ENCODE results near the gene LIPC.

Gene LIPC

GRCh38 chr15:58404020-58404419 lies 27.8 kb upstream of the LIPC start:
- no peaks in the 10 kb centered on the region for H3K27me3 ChIP-seq (replicated peaks; ENCODE audit: control insufficient read depth, insufficient read depth, low read length, poor library complexity, severe bottlenecking)
- H3K27ac ChIP-seq (ENCODE audit: insufficient read depth, low read length, poor library complexity, severe bottlenecking): no peak overlapping the region
- H3K4me3 ChIP-seq (ENCODE audit: insufficient read depth, low read depth, low read length, poor library complexity, severe bottlenecking): no peak overlapping the region
- H3K36me3 ChIP-seq (ENCODE audit: control insufficient read depth, insufficient read depth, low read length): no peaks in the 10 kb centered on the region
- no peak for DNase-seq
- no peaks in the 10 kb centered on the region for H3K4me1 ChIP-seq (ENCODE audit: control insufficient read depth, insufficient read depth, low read length, poor library complexity, severe bottlenecking)
- H3K9me3 ChIP-seq (ENCODE audit: control insufficient read depth, low read length): no peaks in the 10 kb centered on the region

DNA sequence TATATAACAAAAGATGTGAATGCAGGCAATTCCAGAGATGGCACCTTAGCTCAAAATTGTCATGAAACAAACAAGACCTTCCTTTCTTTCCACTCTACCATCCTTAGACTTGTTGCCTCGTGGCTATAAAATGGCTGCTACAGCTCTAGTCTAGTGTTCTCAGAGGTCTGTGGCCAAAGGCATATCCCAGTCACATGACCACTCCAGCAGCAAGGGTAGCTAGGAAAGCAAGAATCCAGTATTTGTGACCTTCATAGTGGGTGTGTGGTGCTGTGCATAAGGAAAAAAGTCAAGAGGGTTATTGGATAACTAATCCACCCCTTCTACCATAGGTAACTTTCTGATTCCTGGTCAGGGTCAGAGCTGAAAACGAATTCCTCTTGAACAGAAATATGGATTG lies 27.1 kb upstream of the LIPC start:
- Histone ChIP-seq H3K27ac (ENCODE audit: insufficient read depth, low read length, poor library complexity, severe bottlenecking) (no peak overlapping the region), H3K4me3 (ENCODE audit: insufficient read depth, low read depth, low read length, poor library complexity, severe bottlenecking) (no peak overlapping the region), H3K4me1 (ENCODE audit: control insufficient read depth, insufficient read depth, low read length, poor library complexity, severe bottlenecking) (no peaks in the 10 kb centered on the region), H3K9me3 (ENCODE audit: control insufficient read depth, low read length) (no peaks in the 10 kb centered on the region), H3K27me3 (replicated peaks; ENCODE audit: control insufficient read depth, insufficient read depth, low read length, poor library complexity, severe bottlenecking) (no peaks in the 10 kb centered on the region), H3K36me3 (ENCODE audit: control insufficient read depth, insufficient read depth, low read length) (no peaks in the 10 kb centered on the region)
- no peak for DNase-seq

DNA sequence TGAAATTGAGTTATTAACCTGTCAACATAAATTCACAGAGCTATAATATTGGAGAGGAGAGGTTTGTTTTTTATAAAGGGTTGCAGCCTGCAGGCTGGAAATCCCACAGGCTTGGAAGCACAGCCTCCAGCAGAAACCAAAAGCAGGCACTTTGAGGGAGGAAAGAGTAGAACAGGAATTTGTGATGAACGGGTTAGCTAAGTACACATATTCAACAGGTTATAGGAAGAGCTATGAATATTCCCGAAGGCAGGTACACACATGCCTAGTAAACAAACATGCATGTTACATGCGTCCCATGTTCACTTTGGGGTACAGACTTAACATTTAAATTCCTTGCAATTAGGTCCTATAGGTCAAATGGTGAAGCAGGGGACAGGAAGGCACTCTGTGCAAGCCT lies 25.9 kb upstream of the LIPC start:
- Histone ChIP-seq H3K27ac (ENCODE audit: insufficient read depth, low read length, poor library complexity, severe bottlenecking) (no peak overlapping the region), H3K9me3 (ENCODE audit: control insufficient read depth, low read length) (no peaks in the 10 kb centered on the region), H3K36me3 (ENCODE audit: control insufficient read depth, insufficient read depth, low read length) (no peaks in the 10 kb centered on the region), H3K4me3 (ENCODE audit: insufficient read depth, low read depth, low read length, poor library complexity, severe bottlenecking) (no peak overlapping the region), H3K4me1 (ENCODE audit: control insufficient read depth, insufficient read depth, low read length, poor library complexity, severe bottlenecking) (no peaks in the 10 kb centered on the region), H3K27me3 (replicated peaks; ENCODE audit: control insufficient read depth, insufficient read depth, low read length, poor library complexity, severe bottlenecking) (no peaks in the 10 kb centered on the region)
- no peak for DNase-seq

DNA sequence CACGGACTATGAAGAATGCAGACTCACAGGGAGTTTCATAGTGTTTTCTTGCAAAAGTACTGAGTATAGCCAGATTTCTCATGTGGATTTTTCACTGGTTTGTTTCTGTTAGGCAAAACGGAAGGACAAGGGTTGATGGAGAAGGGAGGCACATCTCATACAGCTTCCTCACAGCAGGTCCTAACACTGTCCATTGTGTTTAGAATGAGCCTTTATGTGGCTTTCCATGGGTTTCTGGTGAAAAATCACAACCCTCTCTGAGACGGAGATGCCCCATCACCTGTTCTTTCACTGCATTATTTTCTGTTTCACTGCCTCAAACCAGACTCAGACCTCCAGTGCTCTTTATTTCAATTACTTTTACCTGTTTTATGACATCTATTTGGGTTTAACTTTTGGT lies 25.0 kb upstream of the LIPC start:
- H3K9me3 ChIP-seq (ENCODE audit: control insufficient read depth, low read length): no peaks in the 10 kb centered on the region
- no peak overlapping the region for H3K27ac ChIP-seq (ENCODE audit: insufficient read depth, low read length, poor library complexity, severe bottlenecking)
- no peaks in the 10 kb centered on the region for H3K27me3 ChIP-seq (replicated peaks; ENCODE audit: control insufficient read depth, insufficient read depth, low read length, poor library complexity, severe bottlenecking)
- no peaks in the 10 kb centered on the region for H3K4me1 ChIP-seq (ENCODE audit: control insufficient read depth, insufficient read depth, low read length, poor library complexity, severe bottlenecking)
- H3K4me3 ChIP-seq (ENCODE audit: insufficient read depth, low read depth, low read length, poor library complexity, severe bottlenecking): no peak overlapping the region
- no peaks in the 10 kb centered on the region for H3K36me3 ChIP-seq (ENCODE audit: control insufficient read depth, insufficient read depth, low read length)
- no peak for DNase-seq

DNA sequence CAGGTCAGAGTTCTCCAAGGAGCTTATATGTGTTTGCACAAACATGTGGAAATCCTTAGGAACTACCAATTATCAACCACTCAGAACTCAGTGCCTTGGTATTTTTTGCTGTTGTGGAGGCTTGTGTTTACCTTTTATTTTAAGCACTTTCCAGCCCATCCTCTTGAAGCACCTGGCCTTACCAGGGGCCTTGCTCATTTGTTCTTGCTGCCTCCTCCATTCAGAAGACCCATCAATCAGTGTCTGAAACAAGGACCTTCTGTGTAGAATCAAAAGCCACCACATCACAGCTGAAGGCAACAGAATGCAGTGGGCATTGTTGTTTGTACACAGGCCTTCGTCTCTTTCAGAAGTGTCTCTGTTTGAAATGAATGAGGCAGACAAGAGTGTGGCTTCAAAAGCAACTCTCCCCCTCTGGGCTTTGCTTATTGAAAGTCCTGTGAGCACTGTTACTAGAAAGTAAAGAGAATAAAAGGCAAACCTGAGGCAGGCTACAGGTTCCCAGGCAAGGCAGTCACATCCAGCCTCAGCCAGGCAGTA lies 24.5 kb upstream of the LIPC start:
- Histone ChIP-seq H3K9me3 (ENCODE audit: control insufficient read depth, low read length) (no peaks in the 10 kb centered on the region), H3K27ac (ENCODE audit: insufficient read depth, low read length, poor library complexity, severe bottlenecking) (no peak overlapping the region), H3K27me3 (replicated peaks; ENCODE audit: control insufficient read depth, insufficient read depth, low read length, poor library complexity, severe bottlenecking) (no peaks in the 10 kb centered on the region), H3K4me3 (ENCODE audit: insufficient read depth, low read depth, low read length, poor library complexity, severe bottlenecking) (no peak overlapping the region), H3K36me3 (ENCODE audit: control insufficient read depth, insufficient read depth, low read length) (no peaks in the 10 kb centered on the region), H3K4me1 (ENCODE audit: control insufficient read depth, insufficient read depth, low read length, poor library complexity, severe bottlenecking) (no peaks in the 10 kb centered on the region)
- DNase-seq: no peak

DNA sequence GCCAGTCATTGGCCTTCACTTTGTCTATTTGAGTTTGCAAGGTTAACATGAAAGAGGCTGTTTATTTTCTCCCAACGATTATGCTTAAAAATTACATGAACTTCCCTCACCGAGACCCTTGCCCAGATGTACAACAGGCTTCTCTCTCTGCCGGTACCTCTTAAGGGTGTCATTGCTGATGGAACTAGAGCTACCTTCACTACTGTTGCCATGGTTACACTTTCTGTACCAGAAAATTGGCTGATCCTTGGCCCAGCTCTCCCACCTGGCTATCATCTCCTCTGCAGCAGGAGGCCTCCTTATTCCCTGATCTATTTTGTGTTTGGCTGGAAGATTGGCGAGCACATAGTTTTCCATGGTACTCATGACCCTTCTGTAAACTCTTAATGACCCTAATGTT lies 24.0 kb upstream of the LIPC start:
- no peaks in the 10 kb centered on the region for H3K9me3 ChIP-seq (ENCODE audit: control insufficient read depth, low read length)
- no peak overlapping the region for H3K27ac ChIP-seq (ENCODE audit: insufficient read depth, low read length, poor library complexity, severe bottlenecking)
- H3K4me3 ChIP-seq (ENCODE audit: insufficient read depth, low read depth, low read length, poor library complexity, severe bottlenecking): no peak overlapping the region
- H3K4me1 ChIP-seq (ENCODE audit: control insufficient read depth, insufficient read depth, low read length, poor library complexity, severe bottlenecking): no peaks in the 10 kb centered on the region
- no peak for DNase-seq
- H3K27me3 ChIP-seq (replicated peaks; ENCODE audit: control insufficient read depth, insufficient read depth, low read length, poor library complexity, severe bottlenecking): no peaks in the 10 kb centered on the region
- no peaks in the 10 kb centered on the region for H3K36me3 ChIP-seq (ENCODE audit: control insufficient read depth, insufficient read depth, low read length)

DNA sequence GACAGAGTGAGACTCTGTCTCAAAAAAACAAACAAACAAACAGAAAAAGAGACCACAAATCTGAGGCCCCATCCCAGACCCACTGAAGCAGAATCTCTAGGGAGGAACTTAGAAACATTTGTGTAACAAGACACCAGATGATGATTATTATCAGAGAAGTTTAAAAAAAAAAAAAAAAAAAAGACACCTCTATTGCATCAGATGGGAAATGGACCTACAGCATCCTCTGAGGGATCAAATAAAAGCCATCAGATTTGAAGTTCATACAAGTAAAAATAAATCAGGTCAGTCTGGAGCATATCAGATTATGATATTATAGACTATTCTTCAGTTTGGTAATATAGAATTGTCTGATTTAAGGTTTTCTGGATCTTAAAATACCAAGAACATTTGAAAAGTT lies 21.9 kb upstream of the LIPC start:
- peak overlapping the region; percentile 51 for H3K4me3 ChIP-seq (ENCODE audit: insufficient read depth, low read depth, low read length, poor library complexity, severe bottlenecking)
- H3K27ac ChIP-seq (ENCODE audit: insufficient read depth, low read length, poor library complexity, severe bottlenecking): no peak overlapping the region
- no peaks in the 10 kb centered on the region for H3K9me3 ChIP-seq (ENCODE audit: control insufficient read depth, low read length)
- no peak for DNase-seq
- H3K36me3 ChIP-seq (ENCODE audit: control insufficient read depth, insufficient read depth, low read length): no peaks in the 10 kb centered on the region
- no peaks in the 10 kb centered on the region for H3K27me3 ChIP-seq (replicated peaks; ENCODE audit: control insufficient read depth, insufficient read depth, low read length, poor library complexity, severe bottlenecking)
- no peaks in the 10 kb centered on the region for H3K4me1 ChIP-seq (ENCODE audit: control insufficient read depth, insufficient read depth, low read length, poor library complexity, severe bottlenecking)

- H3K27me3 ChIP-seq (replicated peaks; ENCODE audit: control insufficient read depth, insufficient read depth, low read length, poor library complexity, severe bottlenecking): no peaks in the 10 kb centered on the region
- H3K4me3 ChIP-seq (ENCODE audit: insufficient read depth, low read depth, low read length, poor library complexity, severe bottlenecking): peak overlapping the region; percentile 51
- H3K4me1 ChIP-seq (ENCODE audit: control insufficient read depth, insufficient read depth, low read length, poor library complexity, severe bottlenecking): no peaks in the 10 kb centered on the region
- DNase-seq: no peak
- H3K36me3 ChIP-seq (ENCODE audit: control insufficient read depth, insufficient read depth, low read length): no peaks in the 10 kb centered on the region
- no peak overlapping the region for H3K27ac ChIP-seq (ENCODE audit: insufficient read depth, low read length, poor library complexity, severe bottlenecking)
- no peaks in the 10 kb centered on the region for H3K9me3 ChIP-seq (ENCODE audit: control insufficient read depth, low read length)
Measured at GRCh38 chr15:58410353-58410752, 21.4 kb upstream of the LIPC start.

GRCh38 chr15:58413253-58413652 lies 18.5 kb upstream of the LIPC start:
- no peak overlapping the region for H3K27ac ChIP-seq (ENCODE audit: insufficient read depth, low read length, poor library complexity, severe bottlenecking)
- H3K4me3 ChIP-seq (ENCODE audit: insufficient read depth, low read depth, low read length, poor library complexity, severe bottlenecking): no peak overlapping the region
- no peaks in the 10 kb centered on the region for H3K4me1 ChIP-seq (ENCODE audit: control insufficient read depth, insufficient read depth, low read length, poor library complexity, severe bottlenecking)
- H3K36me3 ChIP-seq (ENCODE audit: control insufficient read depth, insufficient read depth, low read length): no peaks in the 10 kb centered on the region
- no peaks in the 10 kb centered on the region for H3K27me3 ChIP-seq (replicated peaks; ENCODE audit: control insufficient read depth, insufficient read depth, low read length, poor library complexity, severe bottlenecking)
- no peaks in the 10 kb centered on the region for H3K9me3 ChIP-seq (ENCODE audit: control insufficient read depth, low read length)
- DNase-seq: no peak

- no peaks in the 10 kb centered on the region for H3K27me3 ChIP-seq (replicated peaks; ENCODE audit: control insufficient read depth, insufficient read depth, low read length, poor library complexity, severe bottlenecking)
- H3K9me3 ChIP-seq (ENCODE audit: control insufficient read depth, low read length): no peaks in the 10 kb centered on the region
- H3K36me3 ChIP-seq (ENCODE audit: control insufficient read depth, insufficient read depth, low read length): no peaks in the 10 kb centered on the region
- H3K4me3 ChIP-seq (ENCODE audit: insufficient read depth, low read depth, low read length, poor library complexity, severe bottlenecking): no peak overlapping the region
- no peaks in the 10 kb centered on the region for H3K4me1 ChIP-seq (ENCODE audit: control insufficient read depth, insufficient read depth, low read length, poor library complexity, severe bottlenecking)
- no peak for DNase-seq
- H3K27ac ChIP-seq (ENCODE audit: insufficient read depth, low read length, poor library complexity, severe bottlenecking): no peak overlapping the region
Measured at GRCh38 chr15:58415636-58416035, 16.2 kb upstream of the LIPC start.

- H3K9me3 ChIP-seq (ENCODE audit: control insufficient read depth, low read length): no peaks in the 10 kb centered on the region
- H3K27ac ChIP-seq (ENCODE audit: insufficient read depth, low read length, poor library complexity, severe bottlenecking): no peak overlapping the region
- DNase-seq: no peak
- no peaks in the 10 kb centered on the region for H3K4me1 ChIP-seq (ENCODE audit: control insufficient read depth, insufficient read depth, low read length, poor library complexity, severe bottlenecking)
- no peaks in the 10 kb centered on the region for H3K36me3 ChIP-seq (ENCODE audit: control insufficient read depth, insufficient read depth, low read length)
- H3K4me3 ChIP-seq (ENCODE audit: insufficient read depth, low read depth, low read length, poor library complexity, severe bottlenecking): no peak overlapping the region
- H3K27me3 ChIP-seq (replicated peaks; ENCODE audit: control insufficient read depth, insufficient read depth, low read length, poor library complexity, severe bottlenecking): no peaks in the 10 kb centered on the region
Measured at GRCh38 chr15:58416963-58417362, 14.8 kb upstream of the LIPC start.

Measured in effector memory CD4-positive, alpha-beta T cell (primary cell).